GM18951 (cell line): ENCODE results near the gene ATP6AP1.

Experiments
- POLR2A ChIP-seq: IDR thresholded peaks from 4 replicates; pipeline ENCODE4 v1.6.1; 2011; ENCODE audit warnings: mild to moderate bottlenecking; ENCODE audit not compliant: insufficient read length, insufficient read depth; ENCODE audit errors: extremely low read depth
- in situ Hi-C: fragments of 300-500 bp; cut with MboI; formaldehyde crosslinking; loops from one replicate; pipeline ENCODE4 v1.12.0; 2022; ENCODE audit warnings: low sequenced_read_pairs, mixed read lengths, inconsistent platforms; ENCODE audit not compliant: unreplicated experiment

The ATP6AP1 gene

DNA sequence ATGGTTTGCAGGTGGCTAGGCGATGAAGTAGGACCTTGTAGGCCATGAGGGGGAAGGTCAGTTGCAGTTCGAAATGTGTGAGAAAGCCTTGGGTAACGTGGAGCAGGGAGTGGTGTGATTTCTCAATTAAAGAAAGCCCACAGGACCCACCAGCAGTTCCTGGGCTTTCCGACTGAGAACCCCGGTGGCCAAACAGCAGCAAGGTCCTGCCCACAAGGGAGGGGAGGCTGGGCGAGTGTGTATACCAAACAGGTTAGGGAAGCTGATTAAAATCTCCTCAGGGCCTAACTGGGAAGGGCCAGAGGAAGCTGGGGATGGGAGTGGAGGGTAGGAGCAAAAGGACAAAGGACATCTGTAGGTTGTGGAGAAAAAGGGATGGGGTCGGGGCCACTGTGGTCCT, 2.4 kb downstream of the ATP6AP1 start:
- in situ Hi-C loops: no loop called here
- TF ChIP-seq POLR2A: no peak

DNA sequence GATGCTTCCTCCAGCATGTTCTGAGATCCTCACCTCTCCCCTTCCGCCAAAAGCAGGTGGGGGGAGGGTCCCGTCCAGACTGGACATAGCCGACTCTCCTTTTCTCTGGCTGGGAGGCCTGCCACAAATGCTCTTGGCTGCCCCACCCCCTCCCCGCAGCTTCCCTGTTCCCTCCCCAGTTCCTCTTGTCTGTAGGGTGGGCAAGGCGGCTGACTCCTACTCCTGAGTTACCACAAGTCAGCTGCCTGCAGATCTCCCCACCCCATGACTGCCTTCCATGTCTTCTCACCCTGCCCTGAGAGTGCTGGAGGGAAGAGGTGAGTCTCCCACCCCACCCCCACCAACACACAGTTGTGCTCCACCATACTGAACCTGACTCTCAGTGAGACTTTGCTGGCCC, 2.9 kb downstream of the ATP6AP1 start:
- in situ Hi-C loops: no loop called here

DNA sequence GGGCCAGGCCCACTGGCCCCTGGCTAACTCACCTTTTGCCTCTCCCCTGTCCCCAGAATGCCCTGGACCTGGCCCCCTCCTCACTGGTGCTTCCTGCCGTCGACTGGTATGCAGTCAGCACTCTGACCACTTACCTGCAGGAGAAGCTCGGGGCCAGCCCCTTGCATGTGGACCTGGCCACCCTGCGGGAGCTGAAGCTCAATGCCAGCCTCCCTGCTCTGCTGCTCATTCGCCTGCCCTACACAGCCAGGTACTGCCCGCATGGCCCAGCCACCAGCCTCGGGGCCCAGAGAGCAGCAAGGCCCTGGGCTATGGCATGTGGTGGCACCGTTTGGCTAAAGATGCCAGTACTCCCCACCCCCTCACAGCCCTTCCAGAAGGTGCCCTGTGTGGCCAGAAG, 3.7 kb downstream of the ATP6AP1 start:
- in situ Hi-C loops: no loop called here
- no peak for TF ChIP-seq POLR2A

More for the DNA sequence above, 2.9 kb downstream of the ATP6AP1 start:
- no peak for TF ChIP-seq POLR2A

DNA sequence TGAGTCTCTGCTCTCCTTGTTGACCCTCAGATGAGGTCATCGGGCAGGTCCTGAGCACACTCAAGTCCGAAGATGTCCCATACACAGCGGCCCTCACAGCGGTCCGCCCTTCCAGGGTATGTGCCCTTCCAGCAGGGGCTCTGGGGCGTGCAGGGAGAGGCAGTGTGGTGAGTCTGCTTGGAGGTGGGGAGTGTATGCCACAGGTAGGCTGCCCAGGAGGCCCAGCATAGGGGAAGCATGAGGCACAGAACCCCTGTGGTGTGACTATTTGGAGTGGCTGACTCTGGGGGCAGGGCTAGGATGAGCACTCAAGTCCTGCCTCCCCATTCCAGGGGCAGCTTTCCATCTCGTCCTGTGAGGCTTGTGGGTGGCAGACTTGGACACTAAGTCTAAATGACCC, 5.1 kb downstream of the ATP6AP1 start:
- in situ Hi-C loops: no loop called here
- TF ChIP-seq POLR2A: no peak

DNA sequence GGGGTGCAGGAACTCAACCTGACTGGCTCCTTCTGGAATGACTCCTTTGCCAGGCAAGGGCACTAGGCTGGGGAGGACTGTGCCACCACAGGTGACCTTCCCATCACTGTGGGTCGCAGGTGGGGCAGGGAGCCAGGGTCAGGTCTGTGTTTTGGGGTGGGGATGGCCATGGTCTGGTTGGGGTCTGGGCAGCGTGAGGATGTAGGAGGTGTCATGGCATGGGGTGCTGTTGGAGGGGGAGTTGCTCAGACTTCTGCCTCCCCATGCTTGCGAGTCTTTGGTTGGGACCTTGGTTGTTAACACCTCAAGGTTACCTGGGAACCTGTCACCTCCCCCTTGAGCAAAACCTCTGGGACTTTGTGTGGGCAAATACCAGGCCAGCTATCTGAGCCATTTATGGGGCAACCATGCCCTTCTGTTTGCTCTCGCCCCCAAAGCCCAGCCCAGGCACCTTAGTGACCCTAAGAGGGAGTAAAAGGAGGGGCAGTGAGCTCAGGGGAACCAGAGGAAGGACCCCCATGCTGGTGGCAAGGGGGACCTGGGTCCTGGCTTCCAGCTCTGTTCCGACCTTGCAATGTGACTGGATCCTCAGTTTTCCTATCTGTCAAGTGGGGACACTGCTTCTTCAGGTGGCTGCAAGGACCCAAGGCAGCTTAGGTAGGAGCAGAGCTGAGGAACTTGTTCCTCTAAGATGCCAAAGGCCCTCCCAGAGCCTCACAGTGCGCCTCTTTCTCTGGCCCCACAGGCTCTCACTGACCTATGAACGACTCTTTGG, 6.1 kb downstream of the ATP6AP1 start:
- TF ChIP-seq POLR2A: no peak
- in situ Hi-C loops: no loop called here

DNA sequence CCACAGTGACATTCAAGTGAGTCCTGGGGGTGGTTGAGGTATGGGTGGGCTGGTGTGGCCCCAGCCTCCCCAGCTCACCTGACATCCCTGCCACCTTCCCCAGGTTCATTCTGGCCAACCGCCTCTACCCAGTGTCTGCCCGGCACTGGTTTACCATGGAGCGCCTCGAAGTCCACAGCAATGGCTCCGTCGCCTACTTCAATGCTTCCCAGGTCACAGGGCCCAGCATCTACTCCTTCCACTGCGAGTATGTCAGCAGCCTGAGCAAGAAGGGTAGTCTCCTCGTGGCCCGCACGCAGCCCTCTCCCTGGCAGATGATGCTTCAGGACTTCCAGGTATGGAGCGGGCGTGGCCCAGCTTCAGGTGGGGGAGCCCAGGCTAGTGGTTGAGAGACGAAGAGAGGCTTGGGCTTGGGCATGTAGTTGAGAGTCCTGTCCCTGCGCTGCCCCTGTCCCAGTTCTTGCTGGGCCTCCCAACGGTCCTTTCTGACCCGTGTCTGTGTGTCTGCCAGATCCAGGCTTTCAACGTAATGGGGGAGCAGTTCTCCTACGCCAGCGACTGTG, 6.8 kb downstream of the ATP6AP1 start:
- TF ChIP-seq POLR2A: no peak
- in situ Hi-C loops: no loop called here

DNA sequence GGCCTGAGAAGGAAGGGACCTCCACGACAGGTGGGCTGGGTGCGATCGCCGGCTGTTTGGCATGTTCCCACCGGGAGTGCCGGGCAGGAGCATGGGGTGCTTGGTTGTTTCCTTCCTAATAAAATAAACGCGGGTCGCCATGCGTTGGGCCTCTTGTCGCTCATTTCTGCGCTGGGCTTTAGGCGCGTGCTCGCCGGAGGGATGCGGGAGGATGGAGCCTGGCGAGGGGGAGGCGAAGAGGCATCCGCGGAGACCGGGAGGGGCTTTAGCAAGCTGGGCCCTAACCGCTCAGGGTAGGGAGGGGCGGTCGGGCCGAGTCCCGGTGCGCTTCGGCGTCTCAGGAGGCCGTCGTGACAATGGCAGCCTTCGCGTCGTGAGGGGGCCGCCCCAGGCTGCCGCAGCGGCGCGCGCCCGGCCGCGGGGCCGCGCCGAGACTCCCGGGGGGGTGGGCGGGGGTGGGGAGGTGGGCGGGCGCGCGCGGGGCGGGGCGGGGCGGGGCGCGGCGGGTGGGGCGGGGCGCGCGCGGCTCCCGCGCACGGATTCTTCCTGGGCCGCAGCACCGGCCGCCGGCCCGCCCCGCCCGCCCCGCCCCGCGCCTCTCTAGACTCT, 8.0 kb downstream of the ATP6AP1 start:
- in situ Hi-C loops: no loop called here
- no peak for TF ChIP-seq POLR2A

DNA sequence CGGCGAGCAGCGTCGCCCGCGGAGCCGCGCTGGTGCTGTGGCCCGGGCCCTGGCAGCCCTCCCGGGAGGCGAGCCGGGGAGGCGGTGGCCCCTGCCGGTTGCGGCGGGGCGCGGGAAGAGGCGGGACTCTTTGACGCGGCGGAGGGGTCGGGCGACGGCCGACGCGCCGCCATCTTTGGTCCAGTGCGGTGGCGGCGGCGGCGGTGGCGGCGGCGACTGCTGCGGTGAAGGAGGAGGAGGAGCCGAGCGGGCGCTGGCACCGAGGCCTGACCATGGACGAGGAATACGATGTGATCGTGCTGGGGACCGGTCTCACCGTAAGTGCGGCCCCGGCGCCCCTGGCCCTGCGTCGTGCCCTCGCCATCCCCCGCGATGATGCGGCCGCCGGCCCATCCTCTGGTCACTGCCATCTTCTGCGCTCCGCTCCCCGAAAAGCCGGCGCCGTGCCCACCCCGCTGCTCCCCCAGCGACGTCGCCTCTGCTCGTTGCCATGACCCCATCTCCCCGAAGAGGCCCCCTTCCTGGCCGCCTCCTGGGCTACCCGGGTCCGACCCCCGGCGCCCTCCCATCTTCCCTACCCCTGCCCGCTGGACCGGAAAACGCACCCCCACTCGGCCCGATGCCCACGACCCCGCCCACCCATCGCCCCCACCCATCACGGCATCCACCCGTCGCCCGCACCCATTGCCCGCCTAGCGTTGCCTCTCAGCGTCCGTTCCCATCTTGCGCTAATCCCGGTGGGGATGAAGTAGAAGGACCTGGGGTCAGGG, 8.7 kb downstream of the ATP6AP1 start, which contains the start of gene GDI1:
Gene GDI1 (plus strand): TSS at position 172 of the 770 bp plus-strand sequence. CDS start 101 bp downstream, at position 273.
- in situ Hi-C loops: no loop called here
- peak; percentile 41 for TF ChIP-seq POLR2A

DNA sequence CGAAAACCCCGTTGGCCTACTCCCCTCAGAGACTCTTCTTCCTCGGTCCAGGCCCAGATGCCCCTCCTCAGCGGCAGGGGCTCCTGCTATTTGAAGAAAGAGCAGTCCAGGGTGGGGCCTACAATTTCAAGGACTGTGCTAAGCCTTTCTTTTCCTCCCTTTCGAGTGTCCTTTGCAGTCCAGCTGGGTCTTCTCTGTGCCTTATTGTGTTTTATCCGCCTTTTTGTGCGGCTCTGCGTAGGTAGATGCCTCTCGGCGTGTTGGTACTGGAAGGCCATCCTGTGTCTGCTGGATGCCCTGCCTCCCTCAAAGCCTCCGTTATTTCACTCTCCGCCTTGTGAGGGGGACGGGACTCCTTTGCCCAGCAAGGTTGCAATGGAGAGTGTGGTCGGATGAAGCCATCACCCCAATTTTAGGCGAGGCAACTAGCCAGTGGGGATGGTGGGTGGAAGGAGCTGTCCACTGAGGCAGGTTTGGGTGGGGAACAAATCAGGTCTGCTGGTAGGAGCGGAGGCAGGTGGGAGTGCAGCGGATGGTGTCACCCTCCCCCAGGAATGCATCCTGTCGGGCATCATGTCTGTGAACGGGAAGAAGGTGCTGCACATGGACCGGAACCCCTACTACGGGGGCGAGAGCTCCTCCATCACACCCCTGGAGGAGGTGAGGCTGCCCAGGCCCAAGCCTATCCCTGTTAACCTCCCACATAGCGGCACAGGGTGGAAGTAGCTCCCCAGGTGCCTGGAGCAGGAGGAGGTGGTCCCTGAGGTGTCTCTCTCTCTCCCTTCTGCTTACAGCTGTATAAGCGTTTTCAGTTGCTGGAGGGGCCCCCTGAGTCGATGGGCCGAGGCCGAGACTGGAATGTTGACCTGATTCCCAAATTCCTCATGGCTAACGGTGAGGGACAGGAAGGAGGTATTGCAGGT, 9.8 kb downstream of the ATP6AP1 start:
- TF ChIP-seq POLR2A: no peak
- in situ Hi-C loops: no loop called here

DNA sequence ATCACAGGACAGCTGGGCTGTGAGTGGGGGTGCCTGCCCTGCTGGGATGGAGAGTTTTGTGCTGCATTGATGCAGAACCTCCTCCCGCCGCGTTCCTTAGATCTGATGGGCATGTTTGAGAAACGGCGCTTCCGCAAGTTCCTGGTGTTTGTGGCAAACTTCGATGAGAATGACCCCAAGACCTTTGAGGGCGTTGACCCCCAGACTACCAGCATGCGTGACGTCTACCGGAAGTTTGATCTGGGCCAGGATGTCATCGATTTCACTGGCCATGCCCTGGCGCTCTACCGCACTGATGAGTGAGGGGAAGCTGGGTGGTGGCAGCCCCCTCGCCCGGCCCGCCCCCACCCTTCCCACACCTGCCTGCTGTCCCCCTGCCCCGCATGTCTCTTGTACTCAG, 11.4 kb downstream of the ATP6AP1 start:
- no peak for TF ChIP-seq POLR2A
- in situ Hi-C loops: no loop called here

DNA sequence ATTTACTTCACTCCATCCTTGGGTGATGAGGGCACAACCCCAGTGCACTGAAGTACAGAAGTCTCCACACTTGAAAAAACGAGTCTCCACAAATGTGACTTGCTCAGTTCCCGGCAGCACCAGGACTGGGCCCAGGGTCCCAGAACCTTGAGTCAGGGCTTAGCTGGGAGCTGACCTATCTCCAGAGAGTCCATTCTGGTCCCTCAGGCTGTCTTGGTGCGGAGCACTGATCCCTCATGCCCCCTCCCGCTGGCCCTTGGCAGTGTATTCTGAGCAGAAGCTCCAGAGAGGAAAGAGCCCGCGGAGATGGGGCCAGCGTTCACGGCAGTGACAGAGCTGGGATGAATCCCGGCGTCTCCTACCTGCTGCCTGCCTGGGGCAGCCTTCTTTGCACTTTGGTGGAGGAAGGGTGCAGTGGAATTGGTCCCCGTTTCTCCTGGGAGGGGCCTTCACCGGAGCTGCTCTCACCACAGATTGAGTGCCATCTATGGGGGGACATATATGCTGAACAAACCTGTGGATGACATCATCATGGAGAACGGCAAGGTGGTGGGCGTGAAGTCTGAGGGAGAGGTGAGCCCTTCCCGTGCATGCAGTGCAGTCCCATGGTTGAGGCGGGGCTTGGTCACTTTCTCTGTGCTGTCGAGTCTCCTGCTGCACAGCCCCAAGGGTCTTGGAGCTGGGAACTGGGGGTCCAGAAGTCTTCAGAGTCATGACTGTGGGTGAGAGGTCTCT, 12.3 kb downstream of the ATP6AP1 start:
- in situ Hi-C loops: no loop called here
- no peak for TF ChIP-seq POLR2A

DNA sequence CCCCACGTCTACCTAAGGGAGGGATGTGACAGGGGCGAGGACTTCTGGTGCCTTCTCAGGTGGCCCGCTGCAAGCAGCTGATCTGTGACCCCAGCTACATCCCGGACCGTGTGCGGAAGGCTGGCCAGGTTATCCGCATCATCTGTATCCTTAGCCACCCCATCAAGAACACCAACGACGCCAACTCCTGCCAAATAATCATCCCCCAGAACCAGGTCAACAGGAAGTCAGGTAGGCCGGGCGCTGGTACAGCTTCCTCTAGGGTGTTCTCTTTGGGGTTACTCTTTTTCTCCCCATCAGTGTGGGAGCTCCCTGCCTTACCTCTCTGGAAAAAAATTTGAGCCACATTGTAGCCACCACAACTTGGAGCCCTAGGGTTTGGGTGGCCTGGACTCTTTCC, 13.1 kb downstream of the ATP6AP1 start:
- no peak for TF ChIP-seq POLR2A
- in situ Hi-C loops: no loop called here
